GM10248 (cell line): Measurements from ENCODE around the gene RASAL1.

Experiments
- CTCF ChIA-PET: fragments of 300-600 bp; sonication (Branson Sonifier 250); formaldehyde crosslinking; extraction: SDS; loops from one replicate; lab custom pipeline; 2021; ENCODE audit warnings: antibody characterized with exemption; lab: Yijun Ruan, JAX
- POLR2A ChIA-PET: fragments of 350-650 bp; sonication (Branson Sonifier 250); formaldehyde crosslinking; extraction: SDS; loops from one replicate; lab custom pipeline; 2020; ENCODE audit warnings: antibody characterized with exemption; lab: Yijun Ruan, JAX
- DNase-seq: peaks from one replicate; pipeline ENCODE4 v3.0.0; 2012; ENCODE audit errors: extremely low spot score
- CTCF ChIP-seq: IDR thresholded peaks from 2 replicates; pipeline ENCODE4 v1.5.1; 2012; ENCODE audit warnings: mild to moderate bottlenecking, low read depth; ENCODE audit errors: extremely low read depth, missing control alignments, control extremely low read depth

Gene RASAL1

GRCh38 chr12:113152196-113152834, 16.8 kb upstream of the RASAL1 start:
- no peak for TF ChIP-seq CTCF
- POLR2A ChIA-PET: no interaction called here
- CTCF ChIA-PET: interaction anchor here (0.9 to 21.4 kb wide), 17 partner anchors 10 to 245 kb away, joined by 3 to 190 read pairs (median 6); partner anchors contain the start of gene RASAL1
- DNase-seq: no peak

- POLR2A ChIA-PET: interaction anchor here (0.7 kb wide), 1 partner anchor 259 kb away, joined by 4 read pairs; no protein-coding TSS in a partner anchor
- TF ChIP-seq CTCF: no peak
- CTCF ChIA-PET: interaction anchor here (0.9 to 21.4 kb wide), 5 partner anchors 13 to 52 kb away, joined by 3 to 190 read pairs (median 21); partner anchors contain the start of gene RASAL1
- DNase-seq: no peak
Measured at GRCh38 chr12:113151655-113152054, 16.1 kb upstream of the RASAL1 start.

GRCh38 chr12:113149361-113150150, 14.0 kb upstream of the RASAL1 start, which contains the start of gene CFAP73:
Gene CFAP73, plus strand, starts transcription at chr12:113149724. Its CDS starts 134 bp downstream, at chr12:113149858.
- CTCF ChIA-PET: interaction anchor here (1.4 to 21.4 kb wide), 3 partner anchors 13 to 23 kb away, joined by 3 to 190 read pairs (median 41); partner anchors contain the start of gene RASAL1
- POLR2A ChIA-PET: no interaction called here
- DNase-seq: no peak
- TF ChIP-seq CTCF: no peak

GRCh38 chr12:113146999-113147398, 11.4 kb upstream of the RASAL1 start:
- ChIA-PET POLR2A (interaction anchor here (0.7 kb wide), 1 partner anchor 45 kb away, joined by 8 read pairs; no protein-coding TSS in a partner anchor), CTCF (interaction anchor here (0.6 to 21.4 kb wide), 4 partner anchors 9 to 98 kb away, joined by 3 to 190 read pairs (median 6); partner anchors contain the start of gene RASAL1)
- no peak for TF ChIP-seq CTCF
- DNase-seq: no peak

- no peak for TF ChIP-seq CTCF
- CTCF ChIA-PET: interaction anchor here (0.6 to 21.4 kb wide), 4 partner anchors 8 to 28 kb away, joined by 3 to 190 read pairs (median 7); partner anchors contain the start of gene RASAL1
- POLR2A ChIA-PET: no interaction called here
- no peak for DNase-seq
Measured at GRCh38 chr12:113145720-113146551, 10.4 kb upstream of the RASAL1 start.
